GM12864 (cell line): ENCODE measurements around the gene MORN4.
"Not testable (repeated sequence)": the region's sequence is repeated elsewhere in the genome, so short reads cannot be mapped to it uniquely, and the experiment has no call there.

ENCODE experiments used
- DNase-seq: peaks from one replicate; pipeline ENCODE4 v3.0.0-alpha.2; 2011; ENCODE audit warnings: low read depth
- H3K4me3 ChIP-seq: 2 replicates; pipeline ENCODE4 v1.5.1; 2011; ENCODE audit warnings: mild to moderate bottlenecking, low read depth, low read length, control low read depth
- TF ChIP-seq, protein P1 (sequence below): IDR thresholded peaks from 2 replicates; pipeline ENCODE4 v1.5.1; 2011; ENCODE audit warnings: low read depth, mild to moderate bottlenecking, moderate library complexity, low read length, control low read depth, inconsistent platforms; ENCODE audit errors: missing control alignments

Gene MORN4

GRCh38 chr10:97640868-97641811, 7.8 kb upstream of the MORN4 start:
- TF ChIP-seq, protein P1, sequence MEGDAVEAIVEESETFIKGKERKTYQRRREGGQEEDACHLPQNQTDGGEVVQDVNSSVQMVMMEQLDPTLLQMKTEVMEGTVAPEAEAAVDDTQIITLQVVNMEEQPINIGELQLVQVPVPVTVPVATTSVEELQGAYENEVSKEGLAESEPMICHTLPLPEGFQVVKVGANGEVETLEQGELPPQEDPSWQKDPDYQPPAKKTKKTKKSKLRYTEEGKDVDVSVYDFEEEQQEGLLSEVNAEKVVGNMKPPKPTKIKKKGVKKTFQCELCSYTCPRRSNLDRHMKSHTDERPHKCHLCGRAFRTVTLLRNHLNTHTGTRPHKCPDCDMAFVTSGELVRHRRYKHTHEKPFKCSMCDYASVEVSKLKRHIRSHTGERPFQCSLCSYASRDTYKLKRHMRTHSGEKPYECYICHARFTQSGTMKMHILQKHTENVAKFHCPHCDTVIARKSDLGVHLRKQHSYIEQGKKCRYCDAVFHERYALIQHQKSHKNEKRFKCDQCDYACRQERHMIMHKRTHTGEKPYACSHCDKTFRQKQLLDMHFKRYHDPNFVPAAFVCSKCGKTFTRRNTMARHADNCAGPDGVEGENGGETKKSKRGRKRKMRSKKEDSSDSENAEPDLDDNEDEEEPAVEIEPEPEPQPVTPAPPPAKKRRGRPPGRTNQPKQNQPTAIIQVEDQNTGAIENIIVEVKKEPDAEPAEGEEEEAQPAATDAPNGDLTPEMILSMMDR = no peak
- no peak for DNase-seq
- peak overlapping the region; percentile 79 for H3K4me3 ChIP-seq

DNA sequence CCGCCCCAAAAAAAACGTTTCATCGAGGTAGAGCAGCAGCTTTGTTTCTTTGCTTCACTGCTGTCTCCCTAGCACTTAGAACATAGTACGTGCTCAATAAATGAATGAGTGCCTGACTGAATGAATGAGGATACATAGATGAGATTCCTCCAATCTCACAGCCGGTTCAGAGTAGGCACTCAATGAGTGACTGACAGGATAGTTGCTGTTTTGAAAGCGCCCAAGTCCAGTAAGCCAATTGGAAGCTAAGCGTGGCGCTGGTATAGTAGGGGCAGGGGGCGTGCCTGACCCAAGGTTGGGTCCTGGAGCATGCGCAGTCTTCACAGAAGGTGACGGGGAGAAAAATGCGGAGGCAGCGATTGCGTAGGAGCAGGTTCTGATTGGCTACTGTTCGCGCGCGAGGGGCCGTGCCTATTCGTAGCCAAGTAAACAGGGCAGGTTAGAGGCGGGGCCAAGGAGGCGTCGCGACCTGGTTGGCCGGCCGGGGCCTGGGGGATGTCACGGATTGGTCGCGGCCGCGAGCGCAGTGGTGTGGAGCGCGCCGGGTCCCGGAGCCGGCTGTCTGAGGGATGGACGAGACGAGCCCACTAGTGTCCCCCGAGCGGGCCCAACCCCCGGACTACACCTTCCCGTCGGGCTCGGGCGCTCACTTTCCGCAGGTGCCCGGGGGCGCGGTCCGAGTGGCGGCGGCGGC, 7.0 kb upstream of the MORN4 start, which contains the start of gene PI4K2A:
Gene PI4K2A, plus strand, starts transcription at position 498 of the 694 bp plus-strand sequence. Its CDS starts 72 bp downstream, at position 570.
- TF ChIP-seq, protein P1 = no peak
- DNase-seq = peak; percentile 98
- H3K4me3 ChIP-seq = peak within 1 kb of the TSS; percentile 79

- H3K4me3 ChIP-seq, DNase-seq: not testable (repeated sequence)
Measured at GRCh38 chr10:97639090-97639489, 5.8 kb upstream of the MORN4 start.

GRCh38 chr10:97635577-97635976, 2.3 kb upstream of the MORN4 start:
- TF ChIP-seq, protein P1 = no peak
- no peak for DNase-seq
- H3K4me3 ChIP-seq = no peak overlapping the region

DNA sequence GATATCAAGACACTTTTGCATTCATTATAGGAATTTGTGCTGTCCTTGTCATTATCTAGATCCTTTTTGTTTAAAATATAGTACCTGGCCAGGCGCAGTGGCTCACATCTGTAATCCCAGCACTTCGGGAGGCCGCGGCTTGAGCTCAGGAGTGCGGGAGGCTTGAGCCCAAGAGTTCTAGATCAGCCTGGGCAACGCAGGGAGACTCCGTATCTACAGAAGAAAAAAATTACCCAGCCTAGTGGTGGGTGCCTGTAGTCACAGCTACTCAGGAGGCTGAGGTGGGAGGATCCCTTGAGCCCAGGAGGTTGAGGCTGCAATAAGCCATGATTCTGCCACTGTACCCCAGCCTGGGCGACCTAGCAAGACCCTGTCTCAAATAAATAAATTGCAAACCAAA, 621 bp upstream of the MORN4 start:
- H3K4me3 ChIP-seq = peak overlapping the region; percentile 73
- DNase-seq = no peak
- TF ChIP-seq, protein P1 = peak; percentile 33

- no peak overlapping the region for H3K4me3 ChIP-seq
- TF ChIP-seq, protein P1 = no peak
- no peak for DNase-seq
Measured at GRCh38 chr10:97631098-97631497, 2.2 kb downstream of the MORN4 start.

DNA sequence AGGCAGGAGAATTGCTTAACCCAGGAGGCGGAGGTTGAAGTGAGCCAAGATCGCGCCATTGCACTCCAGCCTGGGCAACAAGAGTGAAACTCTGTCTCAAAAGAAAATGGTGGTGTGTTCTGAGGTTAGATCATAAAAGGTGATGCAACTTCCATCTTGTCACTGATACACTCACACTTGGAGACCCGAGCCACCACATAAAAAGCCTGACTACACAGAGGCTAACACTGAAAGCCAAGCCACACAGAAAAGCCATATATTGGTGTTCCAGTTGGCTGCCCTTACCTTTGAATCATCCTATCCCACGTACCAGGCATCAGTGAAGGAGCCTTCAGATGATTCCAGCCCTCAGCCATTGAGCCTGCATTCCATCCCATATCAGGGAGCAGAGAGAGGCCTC, 4.0 kb downstream of the MORN4 start:
- DNase-seq = no peak
- no peak overlapping the region for H3K4me3 ChIP-seq
- TF ChIP-seq, protein P1 = no peak
